GM20000 (cell line): ENCODE results near the gene MRPS34.

ENCODE experiments used
- DNase-seq: peaks from one replicate; pipeline ENCODE4 v3.0.0; 2012; ENCODE audit warnings: low spot score
- CTCF ChIP-seq: IDR thresholded peaks from 2 replicates; pipeline ENCODE4 v1.5.1; 2012; ENCODE audit warnings: mild to moderate bottlenecking, control low read depth; ENCODE audit errors: extremely low read depth, missing control alignments

MRPS34 gene

DNA sequence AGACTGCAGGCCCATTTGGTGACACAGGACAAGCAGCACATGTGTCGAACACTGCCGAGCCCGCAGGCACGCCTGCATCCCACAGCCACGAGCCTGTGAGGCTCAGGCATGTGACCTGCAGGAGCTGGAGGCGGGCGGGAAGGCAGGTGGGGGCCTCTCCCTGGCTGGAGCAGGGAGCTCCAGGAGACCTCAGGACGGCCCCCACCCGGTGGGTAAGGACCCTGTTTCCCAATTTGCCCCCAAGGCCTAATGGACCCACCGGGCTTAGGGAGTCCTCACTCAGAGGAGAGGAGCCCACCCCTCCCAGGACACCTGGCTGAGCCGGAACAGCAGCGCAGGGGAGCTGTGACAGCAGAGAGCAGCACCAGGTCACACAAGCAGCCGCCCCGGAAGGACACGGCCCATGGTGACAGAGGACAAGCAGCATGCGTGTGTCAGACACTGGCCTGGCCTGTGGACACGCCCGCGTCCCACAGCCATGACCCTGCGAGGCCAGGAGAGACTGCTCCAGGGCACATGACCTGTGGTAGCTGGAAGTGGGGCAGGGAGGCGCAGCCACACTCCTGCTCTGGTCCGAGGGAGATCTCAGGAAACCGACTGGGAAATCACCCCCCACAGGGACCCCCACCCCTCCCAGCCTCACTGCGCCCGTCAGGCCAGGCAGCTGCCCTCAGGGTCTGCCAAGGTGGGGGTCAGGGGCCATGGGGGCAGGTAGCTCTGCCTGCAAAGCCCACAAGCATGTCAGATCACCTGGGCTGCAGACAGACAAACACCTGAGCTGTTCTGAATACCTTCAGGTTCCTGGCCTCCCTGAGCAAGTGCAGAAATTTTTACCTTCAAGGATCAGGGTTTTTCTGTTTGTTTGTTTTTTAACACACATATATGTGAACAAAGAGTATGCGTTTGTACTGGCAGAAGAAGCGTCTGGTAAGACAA is 7.1 kb upstream of the MRPS34 start:
- DNase-seq, result no peak
- TF ChIP-seq CTCF, result no peak

- TF ChIP-seq CTCF, result no peak
- DNase-seq, result no peak
Measured at GRCh38 chr16:1779234-1779701, 6.3 kb upstream of the MRPS34 start.

GRCh38 chr16:1778200-1779179 is 5.6 kb upstream of the MRPS34 start:
- no peak for TF ChIP-seq CTCF
- DNase-seq, result no peak

DNA sequence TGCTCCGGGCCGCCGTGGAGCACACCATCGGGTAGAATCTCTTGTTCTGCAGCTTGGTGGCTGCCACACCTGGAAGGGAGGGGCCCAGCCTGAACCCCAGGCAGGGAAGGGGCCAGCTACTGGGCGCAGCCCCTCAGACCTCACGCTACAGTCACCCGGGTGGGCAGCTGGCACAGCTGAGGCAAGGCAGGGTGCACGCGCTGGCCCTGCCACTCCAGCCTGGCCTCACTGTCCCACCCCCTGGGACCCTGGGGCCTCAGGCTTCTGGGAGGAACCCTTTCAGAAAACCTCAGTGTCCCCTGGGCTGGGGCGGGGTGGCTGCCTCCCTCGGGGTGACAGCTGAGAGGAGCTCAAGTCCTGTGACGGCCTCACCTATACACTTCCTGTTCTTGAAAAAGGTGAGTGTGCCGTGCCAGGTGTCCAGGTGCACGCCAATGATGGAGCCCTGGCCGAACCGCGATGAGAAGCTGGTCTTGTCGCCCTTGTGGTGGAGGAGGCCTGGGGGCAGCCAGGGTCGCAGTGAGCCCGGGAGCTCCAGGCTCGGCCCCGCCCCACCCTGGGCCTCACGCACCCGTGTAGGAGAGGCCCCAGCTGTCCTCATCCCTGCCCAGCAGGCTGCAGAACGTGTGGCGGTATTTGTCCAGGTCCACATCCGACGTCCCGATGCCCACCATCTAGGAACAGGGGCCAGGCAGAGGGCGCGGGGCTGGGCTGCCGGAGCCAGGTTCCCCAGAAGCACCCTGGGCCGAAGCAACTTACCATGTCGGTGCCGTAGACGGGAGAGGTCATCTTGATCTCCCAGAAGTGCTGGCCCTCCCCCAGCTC is 4.7 kb upstream of the MRPS34 start:
- TF ChIP-seq CTCF, result no peak
- no peak for DNase-seq

DNA sequence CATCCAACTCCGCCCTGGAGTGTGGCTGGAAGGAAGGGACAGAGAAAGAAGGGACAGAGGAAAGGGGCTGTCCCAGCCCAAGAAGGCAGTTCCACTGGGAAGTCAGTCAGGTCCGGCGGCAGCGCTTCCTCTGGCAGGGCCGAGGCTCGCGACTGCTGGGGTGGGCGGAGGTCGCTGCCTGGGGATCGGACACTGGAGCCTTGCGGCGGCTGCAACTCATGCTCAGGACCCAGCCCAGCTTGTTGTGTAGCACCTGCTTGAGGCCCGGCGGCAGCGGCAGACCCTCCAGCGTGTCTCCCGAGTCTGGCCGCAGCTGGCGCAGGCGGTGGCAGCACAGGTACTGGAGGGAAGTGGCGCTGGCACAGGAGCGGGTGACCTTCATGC is 4.0 kb upstream of the MRPS34 start:
- no peak for DNase-seq
- TF ChIP-seq CTCF, result no peak

- no peak for DNase-seq
- no peak for TF ChIP-seq CTCF
Measured at GRCh38 chr16:1776672-1776955, 3.7 kb upstream of the MRPS34 start.
